ENCODE data around the gene TRMU.

The TRMU gene

DNA sequence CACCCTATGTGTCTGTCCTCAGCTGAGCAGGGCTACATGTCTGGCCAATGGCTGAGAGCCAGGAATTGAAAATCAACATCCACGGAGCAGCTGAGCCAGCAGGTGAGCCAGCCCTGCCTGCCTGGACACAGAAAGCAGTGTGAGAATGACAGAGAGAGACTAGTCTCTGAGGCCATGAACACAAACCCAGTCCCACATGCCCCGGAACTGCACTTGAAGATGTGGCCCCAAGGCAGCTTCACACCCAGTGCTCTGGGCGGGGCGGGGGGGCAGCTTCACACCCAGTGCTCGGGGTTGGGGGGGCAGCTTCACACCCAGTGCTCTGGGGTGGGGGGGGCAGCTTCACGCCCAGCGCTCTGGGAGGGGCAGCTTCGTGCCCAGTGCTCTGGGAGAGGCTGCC lies 37.6 kb downstream of the TRMU start:
- no peak for DNase-seq

DNA sequence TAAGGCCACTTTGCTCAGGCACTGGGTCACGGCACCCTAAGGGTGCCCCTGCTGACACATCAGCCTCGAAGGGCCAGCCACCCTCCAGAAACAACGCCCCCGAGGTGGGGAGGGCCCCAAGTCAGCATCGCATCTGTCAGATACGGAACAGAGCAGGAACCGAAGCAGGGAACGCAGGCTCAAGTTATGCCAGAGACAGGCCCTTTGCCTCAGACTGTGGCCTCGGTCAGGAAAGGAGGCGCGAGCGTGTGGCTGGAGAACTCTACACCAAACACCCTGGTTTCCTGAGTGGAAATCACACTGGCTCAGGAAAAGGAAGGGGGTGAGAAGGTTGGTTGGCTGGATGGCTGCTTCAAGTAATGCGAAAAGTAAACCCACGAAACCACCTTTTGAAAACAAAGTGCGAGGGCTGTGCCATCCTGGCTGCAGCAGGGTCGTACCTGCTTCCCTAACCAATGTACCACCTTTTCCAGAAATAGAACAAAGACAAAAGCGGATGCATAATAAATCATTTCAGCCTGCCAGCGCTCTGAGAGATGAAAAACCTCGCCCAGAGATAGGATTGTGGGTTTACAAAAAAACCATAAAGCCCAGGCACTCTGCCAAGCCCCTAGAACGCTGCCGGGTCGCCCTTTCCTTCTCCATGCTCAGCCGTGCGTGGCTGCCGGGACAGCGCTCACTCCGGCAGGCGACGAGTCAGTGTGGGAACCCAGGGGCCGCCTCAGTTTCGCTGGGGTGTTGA lies 38.6 kb downstream of the TRMU start:
- DNase-seq: no peak

DNA sequence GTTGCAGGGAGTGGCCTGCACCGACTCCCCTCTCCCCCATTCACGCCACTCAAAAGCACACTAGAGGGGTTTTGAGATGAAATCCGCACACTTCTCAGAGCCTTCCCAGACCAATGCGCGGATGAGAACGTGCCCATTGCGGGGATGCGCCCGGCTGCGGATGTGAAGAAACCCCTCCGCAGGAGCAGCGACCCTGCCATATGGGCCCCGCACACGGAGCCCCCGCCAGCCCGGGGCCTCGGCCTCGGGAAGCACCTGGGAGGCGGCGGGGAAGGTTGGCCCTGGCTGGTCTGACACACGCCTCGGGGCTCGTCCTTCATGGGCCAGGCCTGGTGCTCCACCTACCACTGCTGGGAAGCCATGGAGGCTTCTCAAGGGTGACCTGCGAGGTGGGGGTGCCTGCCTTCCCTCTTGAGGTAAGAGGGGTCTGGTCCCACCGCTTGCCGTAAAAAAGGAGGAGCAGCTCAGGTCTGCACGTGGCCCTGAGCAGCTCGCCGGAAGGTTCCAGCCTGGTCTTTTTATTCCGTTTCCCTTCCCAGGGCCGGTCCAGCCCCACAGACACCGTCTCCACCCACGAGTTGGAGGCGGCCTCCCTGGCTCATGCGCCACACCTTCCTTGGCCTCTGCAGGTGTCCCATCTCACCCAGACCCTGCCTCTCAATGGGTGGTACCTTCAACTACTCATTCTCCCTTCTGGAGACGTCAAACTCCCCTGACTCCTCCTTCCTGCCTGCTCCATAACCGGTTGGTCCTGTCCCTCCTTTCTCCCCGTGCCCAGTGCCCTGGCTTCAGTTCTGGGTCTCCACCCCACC lies 39.4 kb downstream of the TRMU start:
- DNase-seq: no peak

DNA sequence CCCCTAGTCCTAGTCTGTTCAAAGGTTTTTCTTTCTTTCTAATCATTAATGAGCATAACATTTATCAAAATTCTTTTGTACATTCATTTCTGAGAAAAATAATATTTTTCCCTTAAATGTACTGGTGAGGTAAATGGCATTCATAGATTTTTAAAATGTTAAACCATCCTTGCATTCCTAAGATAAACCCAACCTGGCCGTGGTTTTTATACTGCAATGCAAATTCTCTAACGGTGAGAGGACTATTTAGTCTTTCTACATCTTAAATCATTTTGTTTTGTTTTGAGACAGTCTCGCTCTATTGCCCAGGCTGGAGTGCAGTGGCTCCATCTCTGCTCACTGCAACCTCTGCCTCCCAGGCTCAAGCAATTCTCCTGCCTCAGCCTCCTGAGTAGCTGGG lies 40.6 kb downstream of the TRMU start:
- no peak for DNase-seq

DNA sequence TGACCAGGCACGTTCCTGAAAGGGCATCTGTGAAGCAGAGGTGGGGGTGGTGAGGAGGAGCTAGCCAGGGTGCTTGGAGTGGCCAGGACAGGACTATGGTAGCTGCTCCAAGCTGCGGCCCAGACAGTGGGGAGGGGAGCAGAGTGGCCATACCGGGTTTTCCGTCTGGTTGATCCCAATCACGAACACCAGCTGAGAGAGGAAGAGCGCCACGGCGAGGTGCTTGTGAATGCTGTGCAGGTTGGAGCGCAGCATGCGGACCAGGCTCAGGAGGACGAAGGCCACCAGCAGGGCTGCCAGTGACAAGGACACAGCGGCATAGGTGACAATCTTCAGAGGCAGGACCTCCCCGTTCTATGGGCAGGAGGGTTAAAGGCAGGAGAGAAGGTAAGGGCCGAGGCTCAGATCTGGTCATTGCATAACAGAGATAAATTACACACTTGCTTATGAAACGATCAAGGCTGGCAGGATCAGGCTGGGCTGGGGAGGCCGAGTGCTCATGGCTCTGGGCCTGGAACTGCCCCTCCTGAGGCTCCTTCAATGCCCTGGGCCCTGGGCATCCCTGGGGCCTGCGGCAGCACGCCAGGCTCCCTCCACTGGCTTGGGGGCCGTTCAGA lies 41.5 kb downstream of the TRMU start:
- DNase-seq: no peak

DNA sequence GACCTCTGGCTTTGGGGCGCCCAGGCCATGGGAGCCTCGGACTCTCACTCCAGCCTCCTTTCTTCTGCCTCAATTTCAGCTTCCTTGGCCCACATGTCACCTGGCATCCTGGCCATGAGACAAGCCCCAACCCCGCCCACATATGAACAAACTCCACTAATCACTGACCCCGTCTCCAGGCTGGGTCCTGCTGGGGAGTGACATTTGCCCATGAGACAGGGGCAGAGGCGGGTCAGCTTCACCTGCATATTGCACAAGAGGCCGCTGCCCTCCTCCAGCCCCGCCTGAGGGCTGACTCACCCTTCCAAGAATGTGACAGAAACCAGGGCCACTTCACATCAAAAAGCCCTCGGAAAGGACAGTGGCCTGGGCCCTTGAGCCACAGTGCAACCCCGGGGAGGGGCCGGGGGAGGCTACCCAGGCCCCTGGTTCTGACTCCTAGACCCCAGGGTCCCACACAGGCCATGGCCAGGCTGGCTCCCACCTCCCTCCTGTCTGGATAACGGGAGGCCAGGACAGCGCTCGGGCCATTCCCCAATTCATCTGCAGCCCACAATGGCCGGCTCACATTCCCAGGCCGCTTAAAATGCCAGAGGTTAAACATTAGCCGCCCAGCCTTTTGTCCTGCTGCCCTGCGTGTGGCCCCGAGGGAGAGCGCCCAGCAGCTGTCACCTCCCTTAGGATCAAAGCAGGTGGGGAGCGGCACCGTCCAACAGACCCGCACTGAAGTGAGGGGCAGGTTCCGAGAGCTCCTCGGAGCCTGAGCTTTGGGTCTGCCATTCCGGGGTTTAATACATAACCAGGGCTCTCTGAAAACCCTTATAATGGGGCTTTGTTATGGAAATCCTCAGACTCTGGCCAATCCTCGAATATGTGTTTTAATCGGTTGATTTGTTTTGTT lies 42.3 kb downstream of the TRMU start:
- DNase-seq: no peak

DNA sequence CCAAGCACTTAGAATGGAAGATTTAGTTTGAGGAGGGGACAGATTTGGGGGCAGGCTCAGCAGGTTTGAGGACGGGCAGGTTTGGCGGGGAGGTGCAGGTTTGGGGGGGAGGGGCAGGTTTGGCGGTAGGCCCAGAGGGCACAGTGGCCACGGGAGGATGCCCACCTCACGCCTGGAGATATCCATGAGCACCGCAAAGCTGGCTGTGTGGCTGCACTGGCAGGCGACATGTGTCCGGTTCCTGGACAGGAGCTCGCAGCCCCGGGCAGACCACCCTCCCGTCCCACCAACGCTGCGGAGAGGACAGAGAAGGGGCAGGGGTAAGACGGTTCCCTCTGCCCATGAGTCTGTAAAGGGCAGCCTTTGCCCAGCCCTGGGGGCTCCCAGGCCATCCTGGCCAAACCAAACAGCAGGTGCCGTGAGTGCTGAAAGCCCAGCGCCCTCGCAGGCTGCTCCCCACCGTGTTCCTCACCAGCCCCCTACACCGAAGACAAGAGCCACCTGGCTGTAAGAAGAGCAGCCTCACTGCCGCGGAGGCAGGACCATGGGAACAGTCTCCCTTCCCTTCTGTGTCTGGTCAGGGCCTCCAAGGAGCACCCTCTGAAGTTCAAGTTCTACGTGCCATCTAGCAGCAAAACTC lies 43.0 kb downstream of the TRMU start:
- DNase-seq: no peak

DNA sequence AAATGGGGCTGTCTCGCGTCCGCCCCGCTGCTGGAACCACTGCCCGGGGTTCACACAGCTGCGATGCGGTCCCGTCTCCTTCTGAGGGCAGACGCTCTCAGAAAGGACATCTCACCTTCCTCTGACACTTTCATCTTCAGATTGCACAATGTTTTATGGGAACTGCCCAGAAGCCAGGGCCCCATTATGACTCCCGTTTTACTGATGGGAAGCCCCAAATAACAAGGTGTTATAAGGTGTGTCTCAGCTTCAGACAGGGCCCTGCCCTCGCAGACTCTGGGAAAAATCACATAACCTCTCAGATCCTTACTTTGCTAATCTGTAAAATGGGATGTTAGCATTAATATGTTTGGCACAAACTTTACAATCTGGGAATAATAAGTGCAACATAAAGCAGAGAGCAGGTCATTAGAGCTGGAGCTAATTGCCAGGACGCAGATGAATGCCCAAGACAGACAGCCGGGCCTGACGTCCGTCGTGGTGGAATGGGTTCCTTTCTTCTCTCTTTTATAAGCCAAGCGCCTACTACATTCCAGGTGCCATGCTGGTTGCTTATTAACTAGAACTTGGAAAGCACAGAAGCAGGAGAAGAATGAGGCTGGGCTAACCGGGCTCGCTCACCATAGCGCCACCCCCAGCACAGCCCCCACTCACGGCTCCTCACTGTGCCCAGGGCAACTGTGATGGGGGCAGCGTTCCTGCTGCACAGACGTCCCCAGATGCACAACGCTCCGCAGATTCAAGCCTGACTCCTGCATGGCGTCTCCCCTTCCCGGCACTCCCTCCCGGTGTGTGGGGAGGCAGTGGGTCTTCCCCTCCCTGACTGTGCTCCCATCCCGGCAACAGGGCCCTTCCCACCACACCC lies 43.8 kb downstream of the TRMU start:
- DNase-seq: no peak

DNA sequence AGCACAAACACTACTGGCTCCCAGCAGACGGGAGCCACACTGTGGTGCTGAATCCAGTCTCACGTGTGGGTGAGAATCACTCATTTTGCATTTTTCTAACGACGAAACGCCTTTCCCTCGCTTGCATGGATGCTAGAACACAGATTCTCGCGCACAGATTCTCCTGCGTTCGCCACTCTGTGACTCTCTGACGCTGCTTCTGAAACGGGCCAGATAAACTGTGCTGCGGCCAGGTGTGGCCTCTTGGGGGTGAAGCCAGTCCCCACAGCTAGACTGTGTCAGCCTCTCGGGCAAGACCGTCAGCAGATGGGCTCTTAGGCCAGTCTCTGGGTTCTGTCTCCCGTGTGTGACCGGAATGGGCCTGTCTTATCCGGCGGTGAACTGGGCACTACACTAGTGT lies 44.6 kb downstream of the TRMU start:
- DNase-seq: no peak

DNA sequence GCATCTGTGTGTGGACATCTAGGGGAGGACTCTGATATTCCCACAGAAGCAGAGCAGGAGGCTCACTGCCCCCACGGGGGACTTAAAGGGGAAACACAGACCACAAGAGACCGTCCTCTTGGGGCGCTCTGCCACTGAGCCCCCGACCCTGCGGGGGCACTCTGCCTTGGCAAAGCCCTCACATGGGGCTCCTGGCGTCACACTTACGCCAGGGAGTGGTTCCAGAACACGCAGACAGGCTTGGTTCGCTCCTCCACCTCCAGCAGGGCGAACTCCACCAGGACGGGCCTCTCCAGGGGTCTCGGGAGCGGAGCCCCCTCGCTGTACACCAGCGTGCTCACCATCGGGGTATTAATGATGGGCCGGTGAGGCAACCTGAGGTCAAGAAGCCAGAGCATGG lies 45.1 kb downstream of the TRMU start:
- no peak for DNase-seq

DNA sequence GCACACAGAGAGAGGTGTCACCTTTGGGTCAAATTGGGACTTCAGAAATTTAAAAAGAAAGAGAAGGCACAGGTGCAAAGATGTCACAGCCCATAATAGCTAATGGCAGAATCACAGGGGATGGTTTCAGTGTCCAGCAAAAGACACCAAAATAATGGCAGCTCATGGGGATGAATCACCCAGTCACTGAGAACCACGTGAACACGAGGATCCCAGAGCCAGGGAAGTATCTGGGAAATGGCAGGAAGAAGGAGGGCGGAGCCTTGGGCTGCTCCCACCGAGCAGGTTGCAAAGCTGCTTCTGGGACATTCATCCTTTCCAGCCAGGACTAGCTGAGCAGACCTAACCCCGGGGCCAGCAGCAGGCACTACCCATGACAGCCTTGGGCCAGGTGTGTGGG lies 45.6 kb downstream of the TRMU start:
- no peak for DNase-seq

DNA sequence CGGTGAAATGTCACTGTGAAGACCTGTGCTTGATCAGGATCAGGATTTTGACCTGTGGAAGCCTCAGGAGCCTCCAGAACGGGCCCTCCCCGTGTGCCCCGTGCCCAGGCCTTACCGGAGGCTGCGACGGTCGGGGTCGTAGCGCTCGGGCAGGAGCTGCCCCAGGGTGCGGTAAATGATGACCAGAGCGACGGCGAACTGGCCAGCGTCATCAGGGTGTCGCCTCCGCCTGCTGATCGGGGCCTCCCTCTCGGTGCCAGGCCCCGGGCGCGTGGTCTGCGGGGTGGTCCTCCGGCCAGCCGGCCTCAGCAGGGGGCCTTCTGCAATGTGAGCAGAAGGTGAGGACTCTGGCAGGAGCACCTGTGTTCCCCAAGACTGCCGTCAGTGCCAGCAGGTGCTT lies 46.2 kb downstream of the TRMU start:
- no peak for DNase-seq

DNA sequence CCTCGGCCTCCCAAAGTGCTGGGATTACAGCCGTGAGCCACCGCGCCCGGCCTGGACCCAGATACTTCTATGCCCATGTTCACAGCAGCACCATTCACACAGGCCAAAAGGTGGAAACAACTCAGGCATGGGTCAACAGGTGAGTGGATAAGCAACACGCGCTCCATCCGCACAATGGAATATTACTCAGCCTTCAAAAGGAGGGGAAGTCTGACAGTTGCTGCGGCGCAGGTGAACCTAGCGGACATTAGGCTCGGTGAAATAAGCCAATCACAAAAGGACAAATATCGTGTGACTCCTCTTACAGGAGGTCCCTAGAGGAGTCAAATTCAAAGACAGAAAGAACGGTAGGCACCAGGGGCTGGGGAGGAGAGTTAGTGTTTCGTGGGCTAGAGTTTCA lies 47.0 kb downstream of the TRMU start:
- no peak for DNase-seq

DNA sequence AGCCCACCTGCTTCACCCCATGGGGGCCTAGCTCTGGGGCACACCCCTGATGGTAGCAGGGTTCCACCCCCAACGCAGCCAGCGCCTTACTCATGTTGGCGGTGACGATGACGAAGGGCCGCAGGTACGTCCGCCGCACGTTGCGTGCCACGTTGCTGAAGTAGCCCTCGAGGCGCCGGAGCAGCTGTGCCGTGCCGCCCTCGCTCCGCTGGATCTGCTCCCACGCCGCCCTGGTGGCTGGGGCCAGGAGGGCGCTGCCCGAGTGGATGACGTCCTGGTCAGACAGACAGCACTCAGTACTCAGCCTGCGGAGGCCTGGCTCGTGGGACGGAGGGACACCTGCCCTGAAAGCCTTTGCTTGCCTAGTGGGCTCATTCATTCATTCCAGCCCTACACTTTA lies 50.8 kb downstream of the TRMU start:
- DNase-seq: no peak

DNA sequence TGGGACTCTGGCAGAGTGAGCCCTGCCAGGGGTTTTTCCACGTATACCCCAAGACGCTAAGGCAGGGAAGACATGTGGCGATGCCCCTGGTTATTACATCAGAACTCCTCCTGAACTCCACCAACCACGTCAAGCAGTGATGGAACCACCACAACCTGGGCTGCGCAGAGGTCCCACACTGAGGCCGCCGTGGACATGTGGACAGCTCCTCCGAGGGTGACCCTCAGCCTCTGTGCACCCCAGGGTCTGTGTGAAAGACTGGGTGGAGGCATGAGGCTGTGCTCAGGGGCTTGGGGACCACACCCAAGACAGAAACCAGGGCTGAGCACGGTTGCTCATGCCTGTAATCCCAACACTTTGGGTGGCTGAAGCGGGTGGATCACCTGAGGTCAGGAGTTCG lies 52.2 kb downstream of the TRMU start:
- DNase-seq: no peak

DNA sequence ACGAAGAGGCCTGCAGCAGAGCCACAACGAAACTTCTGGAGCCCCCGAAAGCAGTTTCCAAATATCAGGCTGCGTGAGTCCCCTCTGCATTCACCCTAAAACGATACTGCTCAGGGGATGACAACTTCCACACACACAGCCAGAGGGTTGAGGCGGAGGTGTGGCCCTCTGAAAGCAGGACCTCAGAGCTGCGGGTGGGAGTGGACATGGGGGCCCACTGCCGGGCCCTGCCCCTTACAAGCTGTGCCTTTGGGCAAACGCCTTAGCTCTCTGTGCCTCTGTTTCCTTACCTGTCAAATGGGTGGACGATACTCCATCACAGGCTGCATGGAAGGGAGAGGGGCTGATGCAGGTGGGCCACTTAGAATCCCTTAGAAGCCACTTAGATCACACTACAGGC lies 53.1 kb downstream of the TRMU start:
- no peak for DNase-seq

DNA sequence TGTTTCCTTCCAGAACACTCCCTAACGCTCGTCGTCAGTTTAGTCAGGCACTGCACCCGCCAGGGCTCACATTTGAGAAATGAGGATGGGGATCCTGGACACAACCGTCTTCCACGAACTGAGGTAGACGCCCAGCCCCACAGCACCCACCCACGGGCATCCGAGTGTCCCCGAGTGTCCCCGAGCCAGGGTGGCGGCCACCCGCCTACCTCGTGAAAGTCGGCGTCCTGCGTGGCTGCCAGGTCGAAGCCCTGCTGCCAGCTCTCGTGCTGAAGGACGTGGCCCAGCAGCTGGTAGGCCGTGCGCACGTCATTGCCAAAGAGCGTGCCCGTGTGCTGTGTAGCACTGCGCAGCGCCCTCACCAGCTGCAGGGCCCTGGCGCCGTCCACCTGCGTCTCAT lies 53.6 kb downstream of the TRMU start:
- DNase-seq: no peak

DNA sequence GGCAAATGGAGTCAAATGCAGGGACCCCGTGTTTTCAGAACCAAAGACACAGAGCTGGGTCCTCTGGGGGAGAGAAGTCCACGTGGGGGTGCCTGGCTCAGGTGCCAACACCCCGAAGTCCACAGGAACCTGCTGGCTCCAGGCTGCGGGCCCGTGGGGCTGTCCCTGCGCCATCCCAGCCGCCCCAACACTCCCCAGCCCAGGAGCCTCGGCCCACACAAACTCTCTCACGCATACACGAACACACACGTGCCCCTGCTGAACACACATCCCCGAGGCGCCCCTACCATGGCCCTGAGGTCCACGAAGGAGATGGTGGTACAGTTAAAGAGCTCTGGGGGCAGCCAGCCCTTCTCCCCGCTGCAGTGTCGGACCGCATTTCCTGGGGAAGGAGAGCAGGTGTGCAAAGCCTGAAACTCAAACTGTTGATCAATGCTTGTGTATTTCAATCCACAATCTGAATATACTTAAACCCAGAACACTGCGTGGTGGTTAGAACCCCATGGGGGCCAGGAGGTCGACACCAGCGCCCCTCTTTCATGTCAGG lies 54.7 kb downstream of the TRMU start:
- DNase-seq: no peak

DNA sequence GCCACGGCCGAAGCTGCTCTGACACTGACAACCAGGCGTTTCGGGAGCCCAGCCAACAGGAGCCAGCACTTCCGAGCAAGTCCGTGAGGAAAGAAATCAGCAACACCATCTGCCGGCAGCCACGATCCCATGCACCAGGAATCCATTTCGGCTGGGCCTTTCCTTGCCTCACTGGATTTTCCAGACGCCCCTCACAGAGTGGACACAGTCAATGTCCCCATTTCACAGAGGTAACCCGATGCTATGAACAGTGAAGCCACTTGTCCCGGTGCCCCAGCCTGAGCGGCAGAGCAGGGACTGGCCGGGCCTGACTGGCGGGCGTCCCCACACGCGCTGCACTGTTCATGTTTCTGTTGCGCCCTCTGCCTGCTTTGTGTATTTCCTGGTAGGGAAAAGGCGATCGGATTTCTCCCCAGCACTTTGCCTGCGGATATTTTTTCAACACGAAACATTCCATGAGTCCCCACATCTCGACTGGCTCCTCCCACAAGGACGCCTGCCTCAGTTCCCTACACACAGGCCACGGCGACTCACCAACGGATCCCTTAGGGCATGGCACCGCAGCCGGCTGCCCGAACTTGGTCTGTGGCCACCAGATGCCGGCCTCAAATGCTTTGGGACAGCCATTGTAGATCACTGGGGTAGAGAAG lies 55.3 kb downstream of the TRMU start:
- DNase-seq: no peak

DNA sequence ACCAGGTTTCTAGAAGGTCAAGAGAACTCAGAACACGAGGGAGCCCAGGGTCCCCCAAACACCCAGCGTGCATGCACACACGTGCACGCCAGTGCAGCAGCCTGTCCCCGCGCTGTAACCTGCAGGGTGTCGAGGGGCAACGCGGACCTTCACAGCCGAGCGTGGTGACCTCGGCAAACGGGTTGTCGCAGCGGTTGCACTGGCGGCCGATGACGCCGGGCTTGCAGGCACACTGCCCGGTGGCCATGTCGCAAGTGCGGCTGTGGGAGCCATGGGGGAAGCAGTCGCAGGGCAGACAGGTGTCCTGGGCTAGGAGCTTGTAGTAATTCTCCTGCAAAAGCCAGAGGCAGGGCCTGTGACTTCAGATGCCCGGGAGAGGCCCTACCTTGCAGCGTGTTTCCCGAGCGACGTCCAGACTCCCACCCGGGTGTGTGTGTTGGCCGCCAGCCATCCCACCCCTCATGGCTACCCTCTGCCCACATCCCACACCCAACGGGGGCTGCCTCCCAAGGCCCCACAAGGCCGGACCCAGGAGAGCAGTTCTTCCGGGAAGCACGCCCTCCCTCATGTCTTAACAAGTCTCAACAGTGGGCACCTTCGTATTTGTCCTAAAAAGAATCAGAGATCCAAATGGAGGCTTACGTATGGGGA lies 56.1 kb downstream of the TRMU start:
- no peak for DNase-seq
